GM12878 (cell line): ENCODE results near the gene WSCD1.

Source experiments
- CBX5 ChIP-seq: sonication (generic); IDR thresholded peaks from 2 replicates; pipeline ENCODE4 v1.6.1; 2016; ENCODE audit warnings: low read depth, moderate library complexity, mild to moderate bottlenecking, inconsistent platforms
- CTCF ChIP-seq, 3 experiments: IDR thresholded peaks in 2 of 3; conservative IDR thresholded peaks in 1 of 3; 2 replicates each; pipeline ENCODE4 v1.5.1; 2011; ENCODE audit warnings: low read depth in 3 of 3, low read length in 3 of 3, mild to moderate bottlenecking in 3 of 3, control low read depth in 2 of 3, moderate library complexity in 2 of 3, inconsistent platforms in 1 of 3, mixed read lengths in 1 of 3; ENCODE audit not compliant: control insufficient read depth in 2 of 3, insufficient read depth in 1 of 3; ENCODE audit errors: extremely low read depth in 1 of 3
- CUX1 ChIP-seq: IDR thresholded peaks from 2 replicates; pipeline ENCODE4 v1.6.1; 2012; ENCODE audit warnings: improper control_type of control experiment, low read depth, low read length; ENCODE audit not compliant: insufficient replicate concordance
- EZH2 ChIP-seq: IDR thresholded peaks from 2 replicates; pipeline ENCODE4 v1.6.1; 2012; ENCODE audit warnings: low read depth, mild to moderate bottlenecking, control low read depth, inconsistent platforms, low read length, borderline replicate concordance; ENCODE audit not compliant: control insufficient read depth
- KDM1A ChIP-seq: fragments of 200-600 bp; sonication (generic); IDR thresholded peaks from 2 replicates; pipeline ENCODE4 v1.6.1; 2016; ENCODE audit warnings: borderline replicate concordance
- MXI1 ChIP-seq: fragments of 150-350 bp; IDR thresholded peaks from 2 replicates; pipeline ENCODE4 v1.6.1; 2011; ENCODE audit warnings: low read depth, mild to moderate bottlenecking, inconsistent platforms, low read length, improper control_type of control experiment
- PBX3 ChIP-seq: IDR thresholded peaks from 2 replicates; pipeline ENCODE4 v1.6.1; 2011; ENCODE audit warnings: mild to moderate bottlenecking, low read depth, low read length, moderate library complexity; ENCODE audit not compliant: insufficient replicate concordance
- POLR2AphosphoS5 ChIP-seq: IDR thresholded peaks from 2 replicates; pipeline ENCODE4 v1.6.1; 2011; ENCODE audit warnings: mild to moderate bottlenecking, low read length, inconsistent platforms
- REST ChIP-seq: IDR thresholded peaks from 2 replicates; pipeline ENCODE4 v1.6.1; 2012; ENCODE audit warnings: mild to moderate bottlenecking, low read depth, low read length
- YY1 ChIP-seq: IDR thresholded peaks from 2 replicates; pipeline ENCODE4 v1.6.1; 2011; ENCODE audit warnings: low read depth, mild to moderate bottlenecking, low read length
- ZBTB40 ChIP-seq: fragments of 450-650 bp; IDR thresholded peaks from 2 replicates; pipeline ENCODE4 v1.6.1; 2016; ENCODE audit warnings: mild to moderate bottlenecking, moderate library complexity, borderline replicate concordance
- ZNF274 ChIP-seq: IDR thresholded peaks from one replicate; pipeline ENCODE4 v1.8.0; 2011; ENCODE audit not compliant: insufficient read length, insufficient read depth

- TF ChIP-seq KDM1A (no peak), PBX3 (no peak), YY1 (no peak), POLR2AphosphoS5 (no peak), CTCF (IDR thresholded peaks at IDR 0.05 in 2 of 3, conservative IDR thresholded peaks at IDR 0.05 in 1 of 3; ENCODE audit: control insufficient read depth in 2 of 3, extremely low read depth in 1 of 3, insufficient read depth in 1 of 3, low read depth in 3 of 3, low read length in 3 of 3) (no peak), EZH2 (no peak), CUX1 (no peak), ZBTB40 (no peak), CBX5 (no peak), MXI1 (no peak), REST (no peak), ZNF274 (no peak)
Observed at GRCh38 chr17:6140188-6140587, 70.0 kb downstream of the WSCD1 start.
